LNCAP (cell line): ENCODE data around the gene IGLON5.

Experiments
- CTCF ChIP-seq: fragments of 450-650 bp; IDR thresholded peaks from 2 replicates; pipeline ENCODE4 v1.5.1; 2017; ENCODE audit warnings: mild to moderate bottlenecking

The IGLON5 gene

GRCh38 chr19:51377422-51377821 lies 66.0 kb downstream of the IGLON5 start:
- no peak for TF ChIP-seq CTCF

GRCh38 chr19:51380379-51380778 lies 68.9 kb downstream of the IGLON5 start:
- no peak for TF ChIP-seq CTCF
